ENCODE data around the gene CRYAA.

CRYAA gene

DNA sequence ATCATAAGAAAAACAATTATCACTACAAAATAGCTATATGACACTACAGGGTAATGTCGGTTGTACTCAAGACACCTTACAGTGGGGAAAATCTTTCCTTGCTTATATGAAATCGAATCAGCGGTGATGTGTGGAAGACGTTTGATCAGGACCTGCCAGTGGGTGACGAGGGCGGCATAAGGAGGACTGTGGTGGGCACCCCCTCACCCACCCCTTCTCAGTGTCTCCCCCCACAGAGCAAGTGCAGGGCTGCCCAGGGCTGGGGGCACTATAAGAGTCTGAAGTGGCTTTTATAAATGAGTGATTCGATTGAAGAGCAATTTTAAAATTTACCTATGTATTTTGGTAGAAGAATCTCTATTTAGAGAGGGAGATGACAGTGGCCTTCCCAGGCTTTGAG, 35.8 kb downstream of the CRYAA start:
- no peak for DNase-seq

DNA sequence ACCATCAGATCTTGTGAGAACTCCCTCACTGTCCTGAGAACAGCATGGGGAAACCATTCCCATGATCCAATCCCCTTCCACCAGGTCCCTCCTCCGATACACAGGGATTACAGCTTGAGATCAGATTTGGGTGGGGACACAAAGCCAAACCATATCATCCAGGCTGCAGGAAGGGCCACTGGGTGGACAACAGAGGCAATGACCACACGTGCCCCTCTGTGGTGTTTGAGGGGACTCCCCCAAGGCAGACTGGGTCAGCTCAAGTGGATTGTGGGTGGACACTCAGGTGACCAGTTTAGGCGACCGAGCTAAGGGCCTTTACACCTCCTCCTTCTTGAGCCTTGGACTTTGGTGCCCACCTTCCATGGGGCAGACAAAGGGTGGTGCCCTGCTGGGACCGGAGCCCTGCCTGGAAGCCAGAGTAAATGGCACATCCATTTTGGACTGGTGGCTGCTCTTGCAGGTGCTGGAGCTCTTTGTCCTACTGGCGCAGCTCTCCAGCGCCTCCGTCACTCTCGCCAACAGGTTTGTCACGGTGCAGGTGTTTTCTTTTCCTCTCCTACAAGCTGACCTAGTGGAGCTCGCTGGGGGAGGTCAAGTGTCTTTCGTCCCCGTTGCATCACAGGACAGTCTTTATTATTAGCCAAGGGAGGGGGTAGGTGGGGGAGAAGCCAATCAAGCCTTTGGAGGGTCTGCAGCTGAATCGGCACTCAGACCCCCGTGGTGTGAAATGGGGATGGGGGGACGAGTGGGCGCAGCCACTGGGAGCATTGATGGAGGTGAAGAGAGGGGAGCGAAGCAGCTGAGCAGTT, 37.6 kb downstream of the CRYAA start:
- no peak for DNase-seq

- no peak for DNase-seq
These were observed 38.2 kb downstream of the CRYAA start for GRCh38 chr21:43207043-43207315.

GRCh38 chr21:43207868-43208267, 39.1 kb downstream of the CRYAA start:
- DNase-seq: no peak

DNA sequence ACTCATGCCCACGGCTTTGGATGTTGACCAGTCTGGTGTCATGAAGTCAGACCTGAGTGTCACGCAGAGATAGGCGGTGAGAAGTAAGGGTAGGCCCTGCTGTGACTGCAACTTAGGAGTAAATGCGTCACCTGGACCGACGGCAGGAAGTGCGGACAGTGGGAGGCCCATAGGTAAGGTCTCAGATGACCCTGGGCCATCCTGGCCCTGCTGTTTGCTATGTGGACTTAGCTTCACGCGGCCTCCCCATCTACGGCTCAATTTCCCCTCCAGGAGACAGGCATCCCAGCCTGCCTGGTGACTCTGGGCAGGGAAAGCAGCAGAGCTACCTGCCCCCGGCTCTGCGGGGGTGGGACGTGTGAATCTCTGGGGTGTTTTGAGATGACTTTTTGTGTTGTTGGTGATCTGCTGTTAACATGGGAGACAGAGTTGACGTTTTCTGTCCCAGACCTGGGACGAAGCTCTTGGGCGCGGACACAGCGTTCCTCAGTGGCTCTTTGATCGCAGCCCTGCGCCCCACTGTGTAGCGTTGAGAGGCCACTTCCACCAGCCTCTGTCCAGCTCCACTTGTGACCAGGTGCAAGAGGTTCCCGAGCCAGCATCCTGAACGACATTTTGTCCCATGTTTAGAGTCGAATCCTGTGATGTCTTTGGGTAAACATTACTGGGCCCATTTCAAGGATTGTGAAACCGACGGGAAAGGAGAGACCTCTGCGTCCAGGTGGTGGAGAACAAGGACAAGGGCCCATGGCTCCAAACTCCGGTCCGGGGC, 39.9 kb downstream of the CRYAA start:
- DNase-seq: no peak

DNA sequence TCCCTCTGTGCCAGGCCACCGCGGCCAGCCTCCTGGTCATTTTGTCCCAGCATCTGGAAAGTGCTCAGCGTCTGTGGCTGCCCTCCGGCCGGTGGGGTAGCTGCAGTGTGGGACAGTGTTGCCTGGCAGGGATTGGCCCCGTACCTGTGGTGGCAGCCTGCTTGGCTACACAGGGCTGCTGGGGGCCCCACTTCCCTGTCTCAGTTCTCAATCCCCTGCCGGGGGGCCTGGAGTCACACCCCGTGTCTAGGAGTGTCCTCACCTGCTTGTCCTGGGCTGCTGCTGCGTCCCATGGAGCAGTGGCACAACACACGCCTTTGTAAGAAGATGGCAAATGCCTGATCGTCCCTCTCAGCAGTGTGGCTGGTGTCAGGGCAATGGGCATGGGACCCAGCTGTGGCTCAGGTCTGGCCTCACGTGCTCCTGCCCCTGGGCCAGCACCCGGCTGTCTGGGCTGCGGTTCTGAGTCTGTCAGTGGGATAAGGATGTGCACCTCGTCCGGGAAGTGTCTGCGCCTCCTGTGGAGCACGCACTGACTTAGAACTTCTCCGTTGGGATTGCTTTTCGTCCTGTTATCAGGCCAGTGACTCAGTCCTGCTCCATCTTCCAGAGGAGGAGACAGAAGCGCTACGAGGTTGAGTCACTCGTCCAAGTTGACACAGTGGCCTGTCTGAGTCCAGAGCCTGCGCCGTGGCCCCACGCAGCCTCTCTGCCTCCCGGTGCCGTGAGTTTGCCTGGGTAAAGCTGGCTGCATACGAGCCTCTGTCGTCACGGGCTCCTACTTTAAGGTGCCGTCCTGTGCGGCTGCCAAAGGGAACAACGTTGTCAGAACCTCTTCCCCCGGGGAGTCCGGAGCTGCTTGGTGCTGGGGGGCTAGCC, 41.0 kb downstream of the CRYAA start:
- DNase-seq: no peak

- DNase-seq: no peak
These were observed 41.8 kb downstream of the CRYAA start for GRCh38 chr21:43210454-43211071.

- DNase-seq: no peak
These were observed 42.4 kb downstream of the CRYAA start for GRCh38 chr21:43211072-43211759.

- no peak for DNase-seq
These were observed 42.9 kb downstream of the CRYAA start for GRCh38 chr21:43211760-43212115.
